NCI-H146 (cell line): ENCODE measurements around the gene HCFC1R1.

Experiments
- DNase-seq: peaks from one replicate; lab custom pipeline; 2025; lab: John Stamatoyannopoulos, UW

HCFC1R1 gene

DNA sequence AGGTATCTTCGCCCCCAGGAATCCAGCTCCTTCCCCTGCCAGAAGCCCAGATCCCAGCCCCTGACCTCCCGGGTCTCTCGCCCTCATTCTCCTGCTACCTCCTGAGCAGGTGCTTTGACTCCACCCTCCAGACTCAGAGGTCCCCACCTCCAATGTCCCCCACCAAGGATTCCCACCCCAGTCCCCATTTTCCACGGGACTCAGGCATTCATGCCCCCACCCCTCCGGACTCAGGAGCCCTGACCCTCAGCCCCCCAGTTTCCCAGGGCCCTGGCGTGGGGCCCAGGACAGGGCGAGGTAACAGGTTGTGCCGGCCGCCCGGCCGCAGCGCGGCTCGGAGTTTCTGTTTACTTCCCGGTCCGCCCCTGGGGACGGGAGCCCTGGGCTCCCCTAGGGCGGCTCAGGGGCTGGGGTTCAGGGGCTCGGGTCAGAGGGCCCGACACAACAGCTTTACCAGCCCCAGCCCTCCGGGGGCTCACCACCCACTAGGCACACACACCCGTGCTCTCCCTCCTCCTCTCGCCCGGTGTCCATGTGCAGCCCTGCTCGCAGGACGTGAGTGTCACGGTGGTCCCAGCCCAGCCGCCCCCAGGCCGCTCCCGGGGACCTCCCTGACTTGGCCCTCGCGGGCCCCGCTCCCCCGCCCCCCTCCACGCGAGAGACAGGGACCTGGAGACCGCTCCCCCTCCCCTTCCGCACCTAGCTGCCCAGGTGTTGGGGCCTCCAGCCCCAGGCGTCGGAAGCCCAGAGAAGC is 12.4 kb upstream of the HCFC1R1 start:
- peak; percentile 53 for DNase-seq

DNA sequence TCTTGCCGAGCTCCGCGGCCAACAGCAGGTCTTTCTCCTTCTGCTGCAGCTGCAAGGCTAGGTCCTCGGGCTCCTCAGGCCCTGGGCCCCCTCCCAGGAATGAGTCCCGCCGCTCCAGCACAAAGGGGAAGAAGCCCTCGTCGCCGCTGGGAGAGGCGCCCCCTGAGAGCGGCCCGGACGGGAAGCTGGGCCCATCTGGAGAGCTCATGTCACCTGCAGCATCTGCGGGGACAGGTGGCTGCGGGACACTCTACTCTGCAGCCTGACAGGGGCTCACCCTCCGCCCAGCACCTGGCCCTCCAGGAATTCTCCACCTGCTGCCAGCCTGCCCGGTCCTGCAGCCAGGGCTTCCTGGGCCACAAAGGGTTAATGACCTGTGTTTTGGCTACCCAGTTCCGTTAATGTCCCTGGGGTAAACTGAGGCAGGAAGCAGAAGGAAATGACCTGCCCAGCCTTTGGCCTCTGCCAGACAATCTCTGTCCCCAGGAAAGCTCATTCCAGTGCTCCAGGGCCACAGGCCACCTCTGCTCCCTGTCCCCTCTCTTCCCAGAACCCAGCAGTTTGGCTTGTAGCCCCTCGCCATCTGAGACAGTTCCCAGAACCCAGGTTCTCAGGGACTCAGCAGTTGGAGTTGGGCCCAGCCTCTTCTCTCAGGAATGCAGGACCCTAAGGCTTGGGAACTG is 11.7 kb upstream of the HCFC1R1 start:
- no peak for DNase-seq

DNA sequence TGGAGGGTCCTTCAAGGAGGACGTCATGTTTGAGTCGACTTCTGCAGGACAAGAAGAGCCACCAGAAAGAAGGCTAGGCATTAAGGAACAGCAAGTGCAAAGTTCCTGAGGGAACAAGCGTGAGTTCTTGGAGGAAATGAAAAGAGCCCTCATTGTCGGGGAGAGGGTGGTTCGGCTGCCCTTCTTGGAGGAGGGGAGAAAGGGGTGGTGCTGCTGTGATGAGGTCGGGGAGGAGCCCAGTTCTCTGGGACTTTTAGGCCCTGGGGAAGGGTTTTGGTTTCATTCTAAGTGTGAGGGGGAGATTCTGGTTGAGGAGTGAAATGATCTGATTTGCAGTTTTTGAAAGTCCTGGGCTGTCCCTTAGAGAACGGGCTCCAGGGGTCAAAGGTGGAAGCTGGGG is 8.9 kb upstream of the HCFC1R1 start:
- no peak for DNase-seq

DNA sequence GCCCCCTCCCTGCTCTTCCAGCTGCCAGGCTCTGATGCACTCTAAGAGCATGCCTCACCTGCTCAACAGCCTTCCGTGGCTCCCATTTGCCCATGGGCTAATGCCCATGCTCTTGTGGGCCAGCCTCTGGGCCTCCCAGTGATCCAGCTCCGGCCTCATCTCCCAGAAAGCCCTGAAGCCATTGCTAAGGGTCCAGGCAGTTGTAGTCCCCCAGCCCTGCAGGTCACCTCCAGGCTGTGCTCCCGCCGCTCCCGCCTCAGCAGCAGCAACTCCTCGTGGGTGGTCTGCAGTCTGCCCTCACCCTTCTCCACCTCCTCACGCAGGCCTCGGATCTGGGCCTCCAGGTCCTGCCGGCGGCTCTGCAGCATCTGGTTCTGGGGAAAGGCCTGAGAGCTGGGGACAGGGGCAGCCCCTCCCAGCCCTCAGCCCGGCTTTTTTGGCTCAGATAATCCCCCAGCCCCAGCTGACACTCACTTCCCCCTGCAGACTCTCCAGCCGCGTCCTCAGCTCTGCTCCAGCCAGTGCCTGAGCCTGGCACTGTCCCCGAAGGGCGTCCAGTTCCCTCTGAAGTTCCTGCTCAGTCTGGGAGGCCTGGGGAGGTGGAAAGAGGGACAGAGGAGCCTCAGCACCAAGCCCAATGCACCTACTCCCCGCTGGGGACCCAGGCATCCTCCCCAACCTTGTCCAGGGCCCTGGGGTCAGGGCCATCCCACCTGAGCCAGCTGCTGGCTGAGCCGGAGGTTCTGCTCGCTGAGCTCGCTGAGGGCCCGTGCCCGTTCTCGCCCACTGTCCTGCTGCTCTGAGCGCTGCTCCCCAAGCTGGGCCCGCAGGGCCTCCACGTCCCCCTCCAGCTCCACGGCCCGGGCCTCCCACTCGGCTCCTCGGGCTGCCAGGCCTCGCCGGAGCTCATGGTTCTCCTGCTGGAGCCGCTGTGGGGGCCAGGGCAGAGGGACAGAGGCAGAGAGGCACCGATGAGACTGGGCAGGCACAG is 6.8 kb upstream of the HCFC1R1 start:
- DNase-seq = no peak

DNA sequence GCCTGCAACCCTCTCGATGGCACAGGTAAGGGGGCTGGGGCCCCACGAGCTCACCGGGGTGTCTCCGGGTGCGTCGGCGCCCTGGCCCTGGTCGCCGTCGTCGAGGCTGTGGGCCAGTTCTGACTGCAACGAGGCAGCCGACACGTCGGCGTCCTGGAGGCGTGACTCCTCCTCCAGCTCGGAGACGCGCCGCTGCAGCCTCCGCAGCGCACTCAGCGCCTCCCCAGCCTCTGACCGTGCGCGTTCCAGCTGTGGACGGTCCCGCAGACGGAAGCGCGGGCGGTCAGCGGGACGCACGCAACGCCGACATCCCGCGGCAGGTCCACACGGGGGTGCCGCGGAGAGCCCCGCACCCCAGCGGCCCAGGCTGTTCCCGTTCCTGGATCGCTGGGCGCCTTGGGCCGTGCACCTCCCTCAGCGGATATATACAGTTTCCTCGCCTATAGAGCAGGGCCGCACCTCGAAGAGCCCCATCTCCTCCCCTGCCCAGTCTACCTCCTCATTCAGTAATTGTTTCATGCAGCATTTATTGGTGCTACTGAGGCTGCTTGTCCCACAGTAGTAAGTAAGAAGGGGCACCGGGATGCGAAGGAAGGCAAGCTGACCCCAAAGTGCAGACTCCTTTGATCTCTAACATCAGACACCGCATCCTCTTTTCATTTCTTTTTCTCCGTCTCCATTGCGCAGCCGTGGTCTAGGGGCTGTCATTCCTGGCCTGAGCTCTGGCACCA is 5.9 kb upstream of the HCFC1R1 start:
- no peak for DNase-seq

DNA sequence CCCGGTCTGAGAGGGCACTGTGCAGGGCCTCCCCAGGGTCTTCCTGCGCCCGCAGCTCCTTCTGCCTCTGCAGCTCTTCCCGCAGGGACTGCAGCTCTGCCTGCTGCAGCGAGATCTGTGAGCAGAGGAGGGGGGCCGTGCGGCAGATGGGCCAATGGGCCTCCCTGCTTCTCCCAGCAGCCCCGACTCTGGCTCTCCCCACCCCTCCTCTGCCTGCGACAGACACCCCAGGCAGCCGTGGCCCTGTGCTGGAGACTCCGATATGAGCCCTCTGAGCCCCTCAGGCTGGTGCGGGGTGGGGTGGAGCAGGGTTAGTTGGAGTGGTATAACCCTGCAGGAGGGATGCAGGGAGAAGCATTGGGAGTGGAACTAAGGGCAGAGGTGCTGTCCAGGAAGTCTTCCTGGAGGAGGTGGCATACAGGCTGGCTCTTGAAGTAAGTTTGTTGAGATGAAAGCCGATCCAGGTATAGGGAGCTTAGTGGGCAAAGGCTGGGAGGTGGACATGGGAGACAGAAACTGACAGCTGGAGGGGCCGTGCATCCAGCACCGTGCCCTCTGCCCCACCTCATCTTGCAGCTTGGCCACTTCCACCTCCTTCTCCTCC is 5.1 kb upstream of the HCFC1R1 start:
- no peak for DNase-seq

DNA sequence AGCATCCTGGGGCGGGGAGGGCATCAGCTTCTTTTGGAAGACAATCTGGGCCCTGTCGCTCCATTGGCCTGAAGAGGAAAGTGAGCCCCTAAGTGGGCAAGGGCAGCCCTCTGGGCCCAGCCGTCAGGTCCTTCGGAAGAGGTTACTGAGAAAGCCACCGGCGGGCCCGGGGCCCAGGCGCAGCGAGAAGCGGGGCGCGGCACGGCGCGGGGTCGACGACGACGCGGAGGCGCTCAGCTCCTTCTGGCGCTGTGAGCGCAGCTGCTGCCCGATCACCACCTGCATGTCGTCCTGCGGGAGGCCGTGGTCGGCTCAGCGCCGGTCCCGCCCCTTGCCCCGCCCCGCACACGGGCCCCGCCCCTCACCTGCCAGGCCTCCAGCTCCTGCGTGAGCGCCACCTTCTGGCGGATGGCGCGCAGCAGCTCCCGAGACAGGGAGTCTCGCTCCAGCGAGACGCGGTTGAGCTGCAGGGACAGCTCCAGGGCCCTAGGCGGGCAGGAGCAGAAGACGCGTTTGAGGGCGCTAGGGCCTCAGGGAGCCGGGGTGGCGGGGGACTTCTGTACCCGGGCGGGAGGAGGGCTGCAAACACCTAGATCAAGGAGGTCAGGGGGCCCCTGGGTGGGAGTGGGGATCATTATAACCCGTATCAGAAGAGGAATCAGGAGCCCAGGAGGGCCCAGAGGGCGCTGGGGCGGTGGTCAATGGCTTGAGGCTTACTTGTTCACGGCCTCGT is 4.4 kb upstream of the HCFC1R1 start:
- DNase-seq = peak; percentile 93

DNA sequence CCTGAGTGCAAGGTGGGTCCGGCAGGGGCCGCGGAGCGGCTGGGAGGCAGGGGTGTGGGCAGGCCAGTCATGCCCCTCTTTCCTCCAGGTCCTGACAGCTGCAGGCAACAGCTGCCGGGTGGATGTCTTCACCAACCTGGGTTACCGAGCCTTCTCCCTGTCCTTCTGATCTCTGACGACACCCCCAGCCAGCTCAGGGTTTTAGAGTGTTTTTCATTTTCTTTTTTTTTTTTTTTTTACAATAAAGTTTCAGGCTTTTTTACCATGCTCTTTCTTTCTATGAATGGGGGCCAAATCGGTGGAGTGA is 3.7 kb upstream of the HCFC1R1 start:
- no peak for DNase-seq

DNA sequence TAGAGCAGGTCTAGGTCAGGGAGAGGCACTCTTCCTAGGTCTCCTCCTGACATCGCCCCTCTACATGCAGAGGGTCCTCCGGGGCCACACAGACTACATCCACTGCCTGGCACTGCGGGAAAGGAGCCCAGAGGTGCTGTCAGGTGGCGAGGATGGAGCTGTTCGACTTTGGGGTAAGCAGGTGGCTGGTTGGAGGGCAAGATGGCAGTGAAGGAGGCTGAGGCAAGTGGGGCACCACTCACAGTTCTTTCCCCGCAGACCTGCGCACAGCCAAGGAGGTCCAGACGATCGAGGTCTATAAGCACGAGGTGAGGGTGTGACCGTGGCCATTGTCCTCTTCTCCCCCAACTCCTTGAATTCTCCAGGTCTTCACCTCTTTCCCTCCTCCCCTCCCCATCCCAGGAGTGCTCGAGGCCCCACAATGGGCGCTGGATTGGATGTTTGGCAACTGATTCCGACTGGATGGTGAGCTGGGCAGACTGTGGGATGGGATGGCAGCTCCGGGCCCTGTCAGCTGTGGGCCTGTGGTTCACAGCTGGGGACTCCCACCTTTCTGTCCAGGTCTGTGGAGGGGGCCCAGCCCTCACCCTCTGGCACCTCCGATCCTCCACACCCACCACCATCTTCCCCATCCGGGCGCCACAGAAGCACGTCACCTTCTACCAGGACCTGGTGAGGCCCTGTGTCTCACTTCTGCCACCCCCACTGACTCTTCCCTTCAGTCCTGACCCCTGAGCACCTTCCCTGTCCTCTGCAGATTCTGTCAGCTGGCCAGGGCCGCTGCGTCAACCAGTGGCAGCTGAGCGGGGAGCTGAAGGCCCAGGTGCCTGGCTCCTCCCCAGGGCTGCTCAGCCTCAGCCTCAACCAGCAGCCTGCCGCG is 3.1 kb upstream of the HCFC1R1 start:
- DNase-seq = no peak

DNA sequence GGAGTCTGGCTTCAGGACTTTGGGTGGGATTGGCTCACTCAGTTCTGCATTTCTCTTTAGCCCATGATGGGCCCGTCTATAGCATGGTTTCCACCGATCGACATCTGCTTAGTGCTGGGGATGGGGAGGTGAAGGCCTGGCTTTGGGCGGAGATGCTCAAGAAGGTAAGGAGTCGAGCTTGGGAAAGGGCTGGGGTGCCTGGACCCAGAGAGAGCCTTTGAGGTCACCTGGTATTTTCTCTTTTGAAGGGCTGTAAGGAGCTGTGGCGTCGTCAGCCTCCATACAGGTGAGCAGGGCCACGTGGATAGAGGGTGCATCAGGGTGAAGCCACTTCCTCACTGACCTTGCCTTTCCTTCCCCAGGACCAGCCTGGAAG is 2.2 kb upstream of the HCFC1R1 start:
- no peak for DNase-seq

DNA sequence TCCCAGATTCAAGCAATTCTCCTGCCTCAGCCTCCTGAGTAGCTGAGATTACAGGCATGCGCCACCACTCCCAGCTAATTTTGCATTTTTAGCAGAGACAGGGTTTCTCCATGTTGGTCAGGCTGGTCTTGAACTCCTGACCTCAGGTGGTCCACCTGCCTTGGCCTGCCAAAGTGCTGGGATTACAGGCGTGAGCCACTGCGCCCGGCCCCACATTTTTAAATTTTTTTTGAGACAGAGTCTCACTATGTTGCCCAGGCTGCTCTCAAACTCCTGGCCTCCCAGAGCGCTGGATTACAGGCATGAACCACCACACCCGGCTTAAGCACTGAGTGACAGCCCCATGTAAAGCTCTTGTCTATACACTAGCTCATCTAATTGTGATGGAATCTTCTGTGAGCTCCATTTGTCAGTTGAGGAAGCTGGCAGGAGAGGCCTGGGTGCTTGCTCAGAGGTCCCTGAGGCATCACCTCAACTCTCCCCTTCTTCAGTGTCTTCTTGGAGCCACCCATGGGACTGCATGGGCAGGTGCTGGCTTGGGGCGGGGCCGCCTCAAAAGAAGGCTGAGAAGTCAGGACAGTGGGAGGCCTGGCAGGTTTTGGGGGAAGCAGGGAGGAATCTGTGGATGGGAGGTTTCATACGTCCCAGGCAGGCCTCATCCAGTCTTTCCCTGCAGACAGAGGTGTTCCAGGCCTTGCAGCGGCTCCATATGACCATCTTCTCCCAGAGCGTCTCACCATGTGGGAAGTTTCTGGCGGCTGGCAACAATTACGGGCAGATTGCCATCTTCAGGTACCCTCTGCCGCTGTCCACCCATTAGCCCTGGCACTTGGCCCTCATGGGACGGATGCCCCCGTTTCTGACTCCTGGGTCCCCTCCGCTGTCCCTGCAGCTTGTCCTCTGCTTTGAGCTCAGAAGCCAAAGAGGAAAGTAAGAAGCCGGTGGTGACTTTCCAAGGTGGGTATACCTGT is 1.6 kb upstream of the HCFC1R1 start:
- DNase-seq = no peak

DNA sequence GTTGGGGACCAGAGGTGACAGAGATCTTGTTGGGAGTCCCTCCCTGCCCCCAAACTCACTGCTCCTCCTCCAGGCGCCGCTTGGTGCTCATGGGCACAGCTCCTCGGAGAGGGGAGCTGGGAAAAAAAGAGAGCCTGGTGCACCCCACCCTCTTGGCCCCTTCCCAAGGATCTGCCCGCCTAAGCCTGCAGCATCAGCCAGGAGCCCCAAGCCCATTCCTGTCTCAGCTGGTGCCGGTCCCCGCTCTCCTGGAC is 400 bp downstream of the HCFC1R1 start:
- DNase-seq = no peak

DNA sequence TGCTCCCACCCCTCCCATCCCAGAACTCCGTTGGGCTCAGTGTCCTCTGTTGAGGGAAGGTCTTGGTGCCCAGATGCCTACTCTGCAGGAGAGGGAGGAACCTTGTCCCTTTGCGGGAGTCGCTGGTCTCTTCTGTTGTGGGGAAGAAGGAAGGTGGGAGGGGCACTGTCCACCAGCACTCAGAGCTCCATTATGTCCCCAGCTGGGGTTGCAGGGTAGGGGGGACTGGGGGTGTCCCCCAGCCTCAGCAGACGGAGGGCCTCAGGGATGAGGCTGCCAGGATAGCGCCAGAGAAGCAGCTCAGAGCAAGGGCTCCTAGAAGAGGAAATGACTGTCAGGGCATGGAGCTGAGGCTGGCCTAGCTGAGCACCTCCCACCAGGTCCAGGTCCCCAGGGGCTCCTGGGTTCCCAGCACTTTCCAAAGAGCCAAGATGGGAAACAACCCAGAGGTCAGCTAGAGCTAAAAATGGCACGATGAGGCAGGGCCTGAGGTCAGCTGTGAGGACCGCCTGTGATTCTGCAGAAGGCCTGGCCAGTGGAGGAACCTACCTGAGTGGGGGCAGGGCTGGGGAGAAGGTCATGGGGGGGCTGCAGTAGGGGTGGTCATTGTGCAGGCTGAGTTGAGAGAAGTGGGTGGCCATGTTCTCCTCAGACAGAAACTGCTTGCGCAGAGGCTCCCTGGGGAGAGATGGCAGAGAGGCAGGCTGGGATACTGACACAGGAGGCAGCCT is 893 bp downstream of the HCFC1R1 start:
- DNase-seq = no peak

DNA sequence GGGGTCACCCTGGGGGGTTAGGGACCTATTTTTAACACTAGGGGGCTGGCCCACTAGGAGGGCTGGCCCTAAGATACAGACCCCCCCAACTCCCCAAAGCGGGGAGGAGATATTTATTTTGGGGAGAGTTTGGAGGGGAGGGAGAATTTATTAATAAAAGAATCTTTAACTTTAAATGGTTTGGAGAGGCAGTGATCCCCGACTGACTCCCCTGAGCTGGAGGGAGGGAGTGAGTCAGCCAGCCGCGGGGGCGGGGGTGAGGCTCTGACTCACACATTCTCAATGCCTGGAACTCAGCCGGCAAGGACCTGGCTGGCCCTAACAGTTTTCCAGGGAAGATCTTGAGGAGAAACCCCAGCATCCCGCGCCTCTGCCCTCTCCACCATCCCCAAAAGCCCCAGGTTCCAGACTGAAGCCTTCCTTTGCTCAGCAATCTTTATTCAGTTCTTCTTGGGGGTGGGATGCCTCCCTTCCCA is 1.5 kb downstream of the HCFC1R1 start:
- no peak for DNase-seq

DNA sequence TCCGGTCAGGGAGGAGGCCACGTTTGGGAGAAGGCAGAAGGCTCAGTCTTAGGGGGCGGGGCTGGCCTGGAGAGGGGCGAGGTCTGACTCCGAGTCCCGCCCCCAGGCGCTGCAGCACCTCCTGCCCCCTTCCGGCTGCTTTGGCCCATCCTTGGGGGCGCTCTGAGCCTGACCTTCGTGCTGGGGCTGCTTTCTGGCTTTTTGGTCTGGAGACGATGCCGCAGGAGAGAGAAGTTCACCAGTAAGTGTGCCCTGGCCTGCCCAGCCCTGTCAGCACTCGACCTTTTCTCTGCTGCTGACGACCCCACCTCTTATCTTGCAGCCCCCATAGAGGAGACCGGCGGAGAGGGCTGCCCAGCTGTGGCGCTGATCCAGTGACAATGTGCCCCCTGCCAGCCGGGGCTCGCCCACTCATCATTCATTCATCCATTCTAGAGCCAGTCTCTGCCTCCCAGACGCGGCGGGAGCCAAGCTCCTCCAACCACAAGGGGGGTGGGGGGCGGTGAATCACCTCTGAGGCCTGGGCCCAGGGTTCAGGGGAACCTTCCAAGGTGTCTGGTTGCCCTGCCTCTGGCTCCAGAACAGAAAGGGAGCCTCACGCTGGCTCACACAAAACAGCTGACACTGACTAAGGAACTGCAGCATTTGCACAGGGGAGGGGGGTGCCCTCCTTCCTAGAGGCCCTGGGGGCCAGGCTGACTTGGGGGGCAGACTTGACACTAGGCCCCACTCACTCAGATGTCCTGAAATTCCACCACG is 2.1 kb downstream of the HCFC1R1 start:
- peak; percentile 65 for DNase-seq

DNA sequence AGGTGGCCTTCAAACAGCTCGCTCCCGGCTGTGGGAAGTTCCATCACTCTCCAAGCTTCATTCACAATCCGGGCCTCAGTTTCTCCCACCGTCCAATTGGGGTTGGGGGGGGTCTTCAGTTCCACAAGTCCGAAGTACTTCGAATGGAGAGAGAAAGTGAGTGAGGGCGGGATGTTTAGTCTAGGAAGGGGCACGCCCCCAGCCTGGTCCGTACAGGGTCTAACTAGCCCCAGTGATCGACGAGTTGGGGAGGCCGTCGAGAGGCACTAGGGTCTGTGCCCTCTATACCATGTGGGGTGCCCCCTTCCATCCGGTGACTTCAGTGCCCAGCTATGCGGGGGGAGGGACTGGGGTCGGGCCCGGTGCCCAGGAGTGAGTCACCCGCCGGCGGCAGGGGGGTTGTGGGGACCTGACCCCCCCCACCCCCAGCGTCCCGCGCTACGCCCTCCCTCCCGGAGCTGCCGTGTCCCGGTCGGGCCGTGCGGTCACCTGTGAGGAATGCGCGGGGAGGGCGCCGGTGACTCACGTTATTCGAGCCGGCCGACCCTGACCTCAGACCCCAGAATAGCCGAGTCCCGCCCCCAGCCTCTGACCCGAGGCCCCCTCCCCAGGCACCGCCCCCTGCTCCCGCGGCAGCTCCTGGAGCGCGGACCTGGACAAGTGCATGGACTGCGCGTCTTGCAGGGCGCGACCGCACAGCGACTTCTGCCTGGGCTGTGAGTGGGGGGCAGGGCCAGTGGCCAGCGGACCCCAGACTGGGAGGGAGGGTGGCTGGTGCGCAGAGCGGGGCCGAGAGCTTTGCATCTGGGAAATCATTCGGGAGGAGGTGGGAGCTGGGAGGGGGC is 2.9 kb downstream of the HCFC1R1 start:
- DNase-seq = no peak

DNA sequence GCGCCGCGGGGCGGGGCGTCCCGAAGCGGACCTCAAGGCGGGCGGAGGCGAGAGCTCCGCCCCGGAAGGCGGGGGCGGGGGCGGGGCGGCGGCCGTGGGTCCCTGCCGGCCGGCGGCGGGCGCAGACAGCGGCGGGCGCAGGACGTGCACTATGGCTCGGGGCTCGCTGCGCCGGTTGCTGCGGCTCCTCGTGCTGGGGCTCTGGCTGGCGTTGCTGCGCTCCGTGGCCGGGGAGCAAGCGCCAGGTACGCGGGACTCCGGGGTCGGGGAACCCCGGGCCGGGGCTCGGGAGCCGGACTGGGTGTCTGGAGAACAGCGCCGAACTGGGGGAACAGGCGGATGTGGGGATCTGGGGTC is 3.5 kb downstream of the HCFC1R1 start, which contains the start of gene TNFRSF12A:
Gene TNFRSF12A (plus strand): TSS at position 122 of the 357 bp plus-strand sequence. CDS start 30 bp downstream, at position 152.
- peak; percentile 74 for DNase-seq
